WI38 (cell line): Measurements from ENCODE around the gene RNF150.

Experiments used
- H3K4me3 ChIP-seq: 2 replicates; pipeline ENCODE4 v1.5.1; 2011; ENCODE audit warnings: low read depth, mild to moderate bottlenecking, control low read depth, low read length
- TF ChIP-seq, protein P1 (sequence below): IDR thresholded peaks from 2 replicates; pipeline ENCODE4 v1.5.1; 2012; ENCODE audit warnings: low read depth, mild to moderate bottlenecking, control low read depth, low read length

Gene RNF150

GRCh38 chr4:140944199-140944515 is 189.1 kb downstream of the RNF150 start:
- H3K4me3 ChIP-seq = no peak overlapping the region
- TF ChIP-seq, protein P1, sequence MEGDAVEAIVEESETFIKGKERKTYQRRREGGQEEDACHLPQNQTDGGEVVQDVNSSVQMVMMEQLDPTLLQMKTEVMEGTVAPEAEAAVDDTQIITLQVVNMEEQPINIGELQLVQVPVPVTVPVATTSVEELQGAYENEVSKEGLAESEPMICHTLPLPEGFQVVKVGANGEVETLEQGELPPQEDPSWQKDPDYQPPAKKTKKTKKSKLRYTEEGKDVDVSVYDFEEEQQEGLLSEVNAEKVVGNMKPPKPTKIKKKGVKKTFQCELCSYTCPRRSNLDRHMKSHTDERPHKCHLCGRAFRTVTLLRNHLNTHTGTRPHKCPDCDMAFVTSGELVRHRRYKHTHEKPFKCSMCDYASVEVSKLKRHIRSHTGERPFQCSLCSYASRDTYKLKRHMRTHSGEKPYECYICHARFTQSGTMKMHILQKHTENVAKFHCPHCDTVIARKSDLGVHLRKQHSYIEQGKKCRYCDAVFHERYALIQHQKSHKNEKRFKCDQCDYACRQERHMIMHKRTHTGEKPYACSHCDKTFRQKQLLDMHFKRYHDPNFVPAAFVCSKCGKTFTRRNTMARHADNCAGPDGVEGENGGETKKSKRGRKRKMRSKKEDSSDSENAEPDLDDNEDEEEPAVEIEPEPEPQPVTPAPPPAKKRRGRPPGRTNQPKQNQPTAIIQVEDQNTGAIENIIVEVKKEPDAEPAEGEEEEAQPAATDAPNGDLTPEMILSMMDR = no peak

- TF ChIP-seq, protein P1 = no peak
- no peak overlapping the region for H3K4me3 ChIP-seq
Measured at GRCh38 chr4:140943486-140944198, 189.6 kb downstream of the RNF150 start.

- TF ChIP-seq, protein P1 = no peak
- no peak overlapping the region for H3K4me3 ChIP-seq
Measured at GRCh38 chr4:140940589-140940988, 192.7 kb downstream of the RNF150 start.

GRCh38 chr4:140937866-140938265 is 195.4 kb downstream of the RNF150 start:
- TF ChIP-seq, protein P1 = no peak
- no peak overlapping the region for H3K4me3 ChIP-seq

- TF ChIP-seq, protein P1 = no peak
- H3K4me3 ChIP-seq = no peak overlapping the region
Measured at GRCh38 chr4:140935254-140935653, 198.0 kb downstream of the RNF150 start.

- no peak overlapping the region for H3K4me3 ChIP-seq
- TF ChIP-seq, protein P1 = no peak
Measured at GRCh38 chr4:140932501-140933045, 200.7 kb downstream of the RNF150 start.

DNA sequence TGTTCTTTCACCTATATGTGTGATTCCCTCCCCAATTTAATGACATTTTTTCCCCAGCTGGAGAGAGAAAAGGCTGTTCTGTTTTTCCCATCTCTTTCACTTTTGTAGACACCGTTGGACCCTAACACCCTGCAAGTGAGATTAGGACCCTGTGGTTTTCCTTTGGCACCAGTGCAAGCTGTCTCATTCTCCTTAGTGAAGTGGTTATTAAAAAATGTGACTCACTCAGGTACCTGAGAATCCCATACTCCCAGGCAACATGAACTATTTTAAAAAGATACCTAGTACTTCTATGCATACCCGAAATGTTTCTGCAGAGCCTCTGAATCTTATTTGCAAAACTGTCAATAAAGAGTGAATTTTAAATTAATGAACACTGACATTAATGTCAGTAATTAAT is 201.4 kb downstream of the RNF150 start:
- no peak overlapping the region for H3K4me3 ChIP-seq
- TF ChIP-seq, protein P1 = no peak
